SK-N-SH treated with all-trans-retinoic acid at 6 μM for 48 hours (cell line): ENCODE results near the gene MMEL1.
A peak's percentile ranks its signal among the peaks of the same experiment; 100 is the strongest.

ENCODE experiments used
- ATAC-seq: fragments of 200-7000 bp; cut with Tn5 transposase; 3 replicates; pipeline ENCODE4 v1.9.1; 2020; ENCODE audit warnings: mild to moderate bottlenecking, moderate library complexity
- ARNTL ChIP-seq: fragments of 450-650 bp; formaldehyde crosslinking; IDR thresholded peaks from 2 replicates; pipeline ENCODE4 v1.5.0; 2020; ENCODE audit warnings: low read depth, mild to moderate bottlenecking, moderate library complexity, borderline replicate concordance
- BACH2 ChIP-seq: fragments of 250-450 bp; sonication (Bioruptor Pico); IDR thresholded peaks from 2 replicates; pipeline ENCODE4 v1.9.0; 2021; ENCODE audit warnings: mild to moderate bottlenecking, borderline replicate concordance
- CSRNP3 ChIP-seq: fragments of 250-450 bp; sonication (Bioruptor Pico); IDR thresholded peaks from 2 replicates; pipeline ENCODE4 v1.5.1; 2021; ENCODE audit warnings: mild to moderate bottlenecking, moderate library complexity
- ESRRG ChIP-seq: fragments of 250-450 bp; sonication (Bioruptor Pico); IDR thresholded peaks from 2 replicates; pipeline ENCODE4 v1.6.1; 2021; ENCODE audit warnings: mild to moderate bottlenecking
- GLIS3 ChIP-seq: fragments of 250-450 bp; sonication (Bioruptor Pico); IDR thresholded peaks from 2 replicates; pipeline ENCODE4 v1.5.0; 2020; ENCODE audit warnings: mild to moderate bottlenecking, moderate library complexity
- OSR1 ChIP-seq: fragments of 250-450 bp; sonication (Bioruptor Pico); IDR thresholded peaks from 2 replicates; pipeline ENCODE4 v1.8.0; 2022; ENCODE audit warnings: moderate library complexity, mild to moderate bottlenecking, inconsistent platforms
- PPARA ChIP-seq: fragments of 250-450 bp; sonication (Bioruptor Pico); IDR thresholded peaks from 2 replicates; pipeline ENCODE4 v1.5.0; 2020; ENCODE audit warnings: mild to moderate bottlenecking, borderline replicate concordance
- SNAI2 ChIP-seq: fragments of 250-450 bp; sonication (Bioruptor Pico); IDR thresholded peaks from 2 replicates; pipeline ENCODE4 v1.5.0; 2020; ENCODE audit warnings: mild to moderate bottlenecking, moderate library complexity
- TCF4 ChIP-seq: fragments of 250-450 bp; sonication (Bioruptor Pico); IDR thresholded peaks from 2 replicates; pipeline ENCODE4 v1.8.0; 2021; ENCODE audit warnings: mild to moderate bottlenecking, moderate library complexity, borderline replicate concordance
- TOX ChIP-seq: fragments of 250-450 bp; sonication (Bioruptor Pico); IDR thresholded peaks from 2 replicates; pipeline ENCODE4 v1.8.0; 2021; ENCODE audit warnings: mild to moderate bottlenecking, moderate library complexity, borderline replicate concordance
- TSHZ2 ChIP-seq: fragments of 250-450 bp; sonication (Bioruptor Pico); IDR thresholded peaks from 2 replicates; pipeline ENCODE4 v1.5.0; 2020; ENCODE audit warnings: mild to moderate bottlenecking, moderate library complexity
- ZC3H10 ChIP-seq: fragments of 250-450 bp; sonication (Bioruptor Pico); IDR thresholded peaks from 2 replicates; pipeline ENCODE4 v1.5.1; 2021; ENCODE audit warnings: mild to moderate bottlenecking, moderate library complexity
- ZFP3 ChIP-seq: fragments of 250-450 bp; sonication (Bioruptor Pico); IDR thresholded peaks from 2 replicates; pipeline ENCODE4 v1.5.0; 2020; ENCODE audit warnings: mild to moderate bottlenecking, moderate library complexity
- ZFP30 ChIP-seq: fragments of 450-650 bp; formaldehyde crosslinking; IDR thresholded peaks from 2 replicates; pipeline ENCODE4 v1.5.0; 2022; ENCODE audit warnings: mild to moderate bottlenecking, moderate library complexity
- ZNF565 ChIP-seq: fragments of 450-650 bp; formaldehyde crosslinking; conservative IDR thresholded peaks from 2 replicates; pipeline ENCODE4 v1.5.0; 2020; ENCODE audit warnings: low read depth, mild to moderate bottlenecking, moderate library complexity
- ZNF70 ChIP-seq: fragments of 450-650 bp; formaldehyde crosslinking; IDR thresholded peaks from 2 replicates; pipeline ENCODE4 v1.5.0; 2020; ENCODE audit warnings: mild to moderate bottlenecking, moderate library complexity
- ZNF8 ChIP-seq: fragments of 450-650 bp; formaldehyde crosslinking; IDR thresholded peaks from 2 replicates; pipeline ENCODE4 v1.5.0; 2020; ENCODE audit warnings: mild to moderate bottlenecking, moderate library complexity
- TF ChIP-seq, protein P1 (sequence below): fragments of 250-450 bp; sonication (Bioruptor Pico); IDR thresholded peaks from 2 replicates; pipeline ENCODE4 v1.8.0; 2021; ENCODE audit warnings: low read depth, mild to moderate bottlenecking, moderate library complexity, borderline replicate concordance

The MMEL1 gene

DNA sequence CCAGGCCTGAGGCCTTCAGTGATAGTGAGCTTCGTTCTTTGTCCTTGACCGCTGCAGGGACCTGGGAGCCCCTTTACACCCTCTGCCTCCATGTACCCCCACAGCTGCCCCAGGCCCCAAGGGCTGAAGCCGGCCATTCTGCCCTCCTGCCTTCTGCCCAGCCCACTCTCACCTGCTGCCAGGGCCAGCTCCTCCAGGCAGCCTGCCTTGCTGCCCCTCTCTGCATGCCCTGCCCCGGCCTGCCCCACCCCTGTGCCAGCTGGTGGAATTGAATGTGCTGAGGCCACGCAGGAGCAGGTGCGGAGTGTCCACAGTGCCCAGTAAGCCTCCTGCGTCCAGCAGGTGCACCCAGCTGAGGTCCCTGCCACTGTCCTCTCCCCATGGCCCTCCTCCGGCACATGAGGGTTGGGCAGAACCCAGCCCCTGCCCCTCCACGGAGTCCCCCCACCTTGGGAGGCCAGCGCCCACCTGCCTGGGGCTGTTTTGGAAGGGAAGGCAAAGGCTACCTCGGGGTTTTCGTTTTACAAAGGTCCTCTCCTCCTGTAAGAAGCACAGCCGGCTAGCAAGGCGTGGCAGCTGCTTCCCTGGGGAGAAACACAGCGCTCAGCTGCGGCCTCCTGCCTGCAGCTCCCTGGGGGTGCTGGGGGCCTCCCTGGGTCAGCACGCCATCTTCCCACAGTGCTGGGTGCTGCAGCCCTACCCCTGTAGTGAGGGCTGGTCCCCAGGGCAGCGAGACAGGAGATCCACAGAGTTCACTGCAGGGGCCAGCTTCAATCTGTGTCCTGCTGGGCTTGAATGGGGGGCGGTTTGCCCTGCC is 21.0 kb downstream of the MMEL1 start:
- TF ChIP-seq TOX (CRISPR knock-in tag) (no peak), BACH2 (CRISPR knock-in tag) (no peak), ZFP30 (no peak), ESRRG (CRISPR knock-in tag) (no peak), ARNTL (CRISPR knock-in tag) (no peak), ZNF70 (CRISPR knock-in tag) (no peak), SNAI2 (CRISPR knock-in tag) (no peak), TCF4 (CRISPR knock-in tag) (no peak), PPARA (CRISPR knock-in tag) (no peak), ZNF565 (CRISPR knock-in tag) (no peak), GLIS3 (CRISPR knock-in tag) (no peak), TSHZ2 (CRISPR knock-in tag) (no peak), ZC3H10 (CRISPR knock-in tag) (no peak), ZFP3 (CRISPR knock-in tag) (no peak), ZNF8 (CRISPR knock-in tag) (no peak)
- TF ChIP-seq, protein P1, sequence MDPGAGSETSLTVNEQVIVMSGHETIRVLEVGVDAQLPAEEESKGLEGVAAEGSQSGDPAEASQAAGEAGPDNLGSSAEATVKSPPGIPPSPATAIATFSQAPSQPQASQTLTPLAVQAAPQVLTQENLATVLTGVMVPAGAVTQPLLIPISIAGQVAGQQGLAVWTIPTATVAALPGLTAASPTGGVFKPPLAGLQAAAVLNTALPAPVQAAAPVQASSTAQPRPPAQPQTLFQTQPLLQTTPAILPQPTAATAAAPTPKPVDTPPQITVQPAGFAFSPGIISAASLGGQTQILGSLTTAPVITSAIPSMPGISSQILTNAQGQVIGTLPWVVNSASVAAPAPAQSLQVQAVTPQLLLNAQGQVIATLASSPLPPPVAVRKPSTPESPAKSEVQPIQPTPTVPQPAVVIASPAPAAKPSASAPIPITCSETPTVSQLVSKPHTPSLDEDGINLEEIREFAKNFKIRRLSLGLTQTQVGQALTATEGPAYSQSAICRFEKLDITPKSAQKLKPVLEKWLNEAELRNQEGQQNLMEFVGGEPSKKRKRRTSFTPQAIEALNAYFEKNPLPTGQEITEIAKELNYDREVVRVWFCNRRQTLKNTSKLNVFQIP (CRISPR knock-in tag): no peak
- ATAC-seq: no peak

GRCh38 chr1:2611031-2611501 is 21.8 kb downstream of the MMEL1 start:
- ATAC-seq: peak; percentile 66; the same call in 2 of the 3 replicates
- TF ChIP-seq SNAI2 (CRISPR knock-in tag) (no peak), CSRNP3 (CRISPR knock-in tag) (no peak), ZFP30 (no peak), ARNTL (CRISPR knock-in tag) (no peak), ESRRG (CRISPR knock-in tag) (no peak), TSHZ2 (CRISPR knock-in tag) (no peak)

DNA sequence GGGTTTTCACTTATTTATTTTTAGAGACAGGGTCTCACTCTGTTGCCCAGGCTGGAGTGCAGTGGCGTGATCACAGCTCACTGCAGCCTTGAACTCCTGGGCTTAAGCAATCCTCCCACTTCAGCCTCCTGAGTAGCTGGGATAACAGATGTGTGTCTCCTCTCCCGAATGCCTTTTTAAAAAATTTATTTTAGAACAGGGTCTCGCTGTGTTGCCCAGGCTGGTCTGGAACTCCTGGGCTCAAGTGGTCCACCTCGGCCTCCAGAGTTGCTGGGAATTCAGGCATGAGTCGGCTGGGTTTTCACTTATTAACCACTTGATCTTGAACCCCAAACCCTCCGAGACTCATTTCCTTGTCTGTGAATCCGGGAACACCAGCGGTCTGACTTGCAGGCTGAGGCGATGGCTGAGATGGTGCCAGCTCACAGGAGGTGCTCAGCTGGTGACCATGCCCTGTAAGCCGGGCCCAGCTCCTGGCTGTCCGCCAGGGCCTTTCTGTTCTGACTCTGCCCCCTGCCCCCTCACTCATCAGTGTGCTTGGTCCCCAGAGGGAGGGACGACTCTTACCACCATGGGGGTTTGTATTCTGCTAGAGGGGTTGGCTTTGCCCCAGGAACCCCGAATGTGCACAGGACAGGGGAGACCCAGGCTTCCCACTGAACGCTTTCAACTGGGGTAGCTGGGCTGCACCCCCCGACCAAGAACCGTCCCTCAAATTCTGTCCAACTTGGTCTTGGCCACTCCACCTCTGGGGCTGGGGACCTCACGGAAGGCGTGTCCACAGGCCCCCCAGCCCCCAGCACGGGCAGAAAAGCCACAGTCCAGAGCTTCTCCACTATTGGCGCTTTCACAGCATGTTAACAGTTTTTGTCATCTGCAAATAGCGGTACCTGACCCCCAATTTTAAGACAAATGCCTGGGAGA is 22.5 kb downstream of the MMEL1 start:
- no peak for ATAC-seq
- TF ChIP-seq TOX (CRISPR knock-in tag) (no peak), ZFP3 (CRISPR knock-in tag) (no peak), TSHZ2 (CRISPR knock-in tag) (no peak), ZNF565 (CRISPR knock-in tag) (no peak), OSR1 (CRISPR knock-in tag) (no peak), CSRNP3 (CRISPR knock-in tag) (no peak), GLIS3 (CRISPR knock-in tag) (no peak)
- TF ChIP-seq, protein P1 (CRISPR knock-in tag): no peak
